Liver (tissue), 9 donors: ENCODE measurements around the gene FIGLA. TPM values are rescaled to one million over a fixed set of nuclear protein-coding genes. Genes with fewer than 3 reads are reported as not detected.

Experiments used
- DNase-seq: peaks from one replicate; pipeline ENCODE4 v3.0.0-alpha.2; 2017; ENCODE audit warnings: low spot score
- H3K27ac ChIP-seq, 2 donors: one replicate each; pipeline ENCODE4 v1.7.0; 2013; ENCODE audit warnings: inconsistent platforms in 2 of 2, low read length in 2 of 2, control low read depth in 1 of 2, low read depth in 1 of 2, mild to moderate bottlenecking in 1 of 2
- H3K27me3 ChIP-seq, 4 donors: one replicate each; pipeline versions ENCODE4 v1.6.1 to v1.7.0; 2013; ENCODE audit warnings: low read length in 3 of 4, inconsistent platforms in 1 of 4, mild to moderate bottlenecking in 1 of 4, moderate library complexity in 1 of 4; ENCODE audit not compliant: control insufficient read depth in 4 of 4, insufficient read depth in 4 of 4
- H3K36me3 ChIP-seq, 4 donors: one replicate each; pipeline versions ENCODE4 v1.6.1 to v1.7.0; 2013; ENCODE audit warnings: low read length in 3 of 4, mild to moderate bottlenecking in 3 of 4, low read depth in 1 of 4, moderate library complexity in 1 of 4; ENCODE audit not compliant: control insufficient read depth in 4 of 4, insufficient read depth in 3 of 4
- H3K4me1 ChIP-seq, 4 donors: one replicate each; pipeline versions ENCODE4 v1.6.1 to v1.7.0; 2013; ENCODE audit warnings: low read length in 3 of 4, mild to moderate bottlenecking in 3 of 4, moderate library complexity in 1 of 4; ENCODE audit not compliant: control insufficient read depth in 4 of 4, insufficient read depth in 4 of 4
- H3K4me3 ChIP-seq, 3 donors: one replicate each; pipeline versions ENCODE4 v1.6.1 to v1.7.0; 2013; ENCODE audit warnings: low read length in 3 of 3, control low read depth in 1 of 3, low read depth in 1 of 3, mild to moderate bottlenecking in 1 of 3
- H3K9ac ChIP-seq, 2 donors: one replicate each; pipeline ENCODE4 v1.7.0; 2013; ENCODE audit warnings: low read length in 2 of 2, mild to moderate bottlenecking in 2 of 2, moderate library complexity in 2 of 2, control low read depth in 1 of 2, low read depth in 1 of 2
- H3K9me3 ChIP-seq, 4 donors: one replicate each; pipeline versions ENCODE4 v1.6.1 to v1.7.0; 2013; ENCODE audit warnings: low read length in 3 of 4; ENCODE audit not compliant: control insufficient read depth in 4 of 4
- CTCF ChIP-seq: fragments of 150-350 bp; IDR thresholded peaks from 2 replicates; pipeline ENCODE4 v1.5.1; 2017; ENCODE audit warnings: improper control_type of control experiment, low read depth, low read length; ENCODE audit not compliant: missing input control
- EGR1 ChIP-seq, 2 donors: IDR thresholded peaks; 2 replicates each; pipeline ENCODE4 v1.6.1; 2016 to 2018; ENCODE audit warnings: antibody characterized with exemption in 2 of 2, low read depth in 2 of 2
- FOXA1 ChIP-seq: IDR thresholded peaks from 2 replicates; pipeline ENCODE4 v1.6.1; 2016; ENCODE audit warnings: antibody characterized with exemption
- FOXA2 ChIP-seq: IDR thresholded peaks from 2 replicates; pipeline ENCODE4 v1.6.1; 2016; ENCODE audit warnings: antibody characterized with exemption
- GABPA ChIP-seq, 2 donors: IDR thresholded peaks in 1 of 2; conservative IDR thresholded peaks in 1 of 2; 2 replicates each; pipeline ENCODE4 v1.6.1; 2016; ENCODE audit warnings: antibody characterized with exemption in 2 of 2, mild to moderate bottlenecking in 1 of 2, moderate library complexity in 1 of 2
- HNF4A ChIP-seq, 2 donors: conservative IDR thresholded peaks; 2 replicates each; pipeline ENCODE4 v1.6.1; 2016; ENCODE audit warnings: antibody characterized with exemption in 2 of 2, mild to moderate bottlenecking in 2 of 2
- HNF4G ChIP-seq: IDR thresholded peaks from 2 replicates; pipeline ENCODE4 v1.6.1; 2016; ENCODE audit warnings: antibody characterized with exemption
- JUND ChIP-seq, 2 donors: IDR thresholded peaks; 2 replicates each; pipeline ENCODE4 v1.6.1; 2016; ENCODE audit warnings: antibody characterized with exemption in 2 of 2
- NR2F2 ChIP-seq: IDR thresholded peaks from 2 replicates; pipeline ENCODE4 v1.6.1; 2016; ENCODE audit warnings: antibody characterized with exemption
- RAD21 ChIP-seq, 2 donors: IDR thresholded peaks; 2 replicates each; pipeline ENCODE4 v1.6.1; 2016; ENCODE audit warnings: antibody characterized with exemption in 2 of 2, mild to moderate bottlenecking in 2 of 2
- REST ChIP-seq: IDR thresholded peaks from 2 replicates; pipeline ENCODE4 v1.6.1; 2016; ENCODE audit warnings: antibody characterized with exemption, mild to moderate bottlenecking
- RXRA ChIP-seq, 2 donors: IDR thresholded peaks; 2 replicates each; pipeline ENCODE4 v1.6.1; 2017 to 2018; ENCODE audit warnings: antibody characterized with exemption in 2 of 2, mild to moderate bottlenecking in 1 of 2
- SP1 ChIP-seq: IDR thresholded peaks from 2 replicates; pipeline ENCODE4 v1.6.1; 2018; ENCODE audit warnings: antibody characterized with exemption, mild to moderate bottlenecking
- TAF1 ChIP-seq: conservative IDR thresholded peaks from 2 replicates; pipeline ENCODE4 v1.6.1; 2016; ENCODE audit warnings: antibody characterized with exemption, mild to moderate bottlenecking
- YY1 ChIP-seq: IDR thresholded peaks from 2 replicates; pipeline ENCODE4 v1.6.1; 2016; ENCODE audit warnings: antibody characterized with exemption, mild to moderate bottlenecking
- ZBTB33 ChIP-seq: IDR thresholded peaks from 2 replicates; pipeline ENCODE4 v1.6.1; 2016; ENCODE audit warnings: antibody characterized with exemption
- WGBS: extraction: QIAGEN DNeasy Blood & Tissue Kit; methylation state at CpG from one replicate; pipeline ENCODE4 v1.1.7; 2013; 5-methylcytosine and 5-hydroxymethylcytosine counted together
- polyA plus RNA-seq, 2 donors: library from polyadenylated mRNA; stranded (reverse) in 1 of 2; unstranded in 1 of 2; fragments of 200-250 nt in 1 of 2; fragments of >200 nt in 1 of 2; fragmentation: Nextera tagmentation in 1 of 2; extraction: Ambion mirVana in 1 of 2; gene quantifications; one replicate each; pipeline versions ENCODE4 v1.2.1 to v1.2.3, GENCODE V29; 2013 to 2015
- total RNA-seq, 2 donors: library from RNA; depleted of rRNA; stranded (reverse); fragments of >200 nt; gene quantifications; one replicate each; pipeline ENCODE4 v1.2.3, GENCODE V29; 2014
- TF ChIP-seq, protein P1 (sequence below): IDR thresholded peaks from 2 replicates; pipeline ENCODE4 v1.6.1; 2016; ENCODE audit warnings: antibody characterized with exemption
- TF ChIP-seq, protein P2 (sequence below): IDR thresholded peaks from 2 replicates; pipeline ENCODE4 v1.6.1; 2016; ENCODE audit warnings: antibody characterized with exemption
- donor health status: healthy.
- donor health status: healthy.
- donor health status: healthy.
- donor health status: healthy.
- donor health status: healthy.

Gene FIGLA
- total and polyA plus RNA-seq, 4 donors: not detected

GRCh38 chr2:70829916-70830315, 39.5 kb upstream of the FIGLA start (continued):
- TF ChIP-seq JUND (IDR thresholded peaks at IDR 0.05): no peak
- no peak for TF ChIP-seq FOXA2
- TF ChIP-seq, protein P1, sequence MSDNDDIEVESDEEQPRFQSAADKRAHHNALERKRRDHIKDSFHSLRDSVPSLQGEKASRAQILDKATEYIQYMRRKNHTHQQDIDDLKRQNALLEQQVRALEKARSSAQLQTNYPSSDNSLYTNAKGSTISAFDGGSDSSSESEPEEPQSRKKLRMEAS: no peak
- no peak for TF ChIP-seq NR2F2

DNA sequence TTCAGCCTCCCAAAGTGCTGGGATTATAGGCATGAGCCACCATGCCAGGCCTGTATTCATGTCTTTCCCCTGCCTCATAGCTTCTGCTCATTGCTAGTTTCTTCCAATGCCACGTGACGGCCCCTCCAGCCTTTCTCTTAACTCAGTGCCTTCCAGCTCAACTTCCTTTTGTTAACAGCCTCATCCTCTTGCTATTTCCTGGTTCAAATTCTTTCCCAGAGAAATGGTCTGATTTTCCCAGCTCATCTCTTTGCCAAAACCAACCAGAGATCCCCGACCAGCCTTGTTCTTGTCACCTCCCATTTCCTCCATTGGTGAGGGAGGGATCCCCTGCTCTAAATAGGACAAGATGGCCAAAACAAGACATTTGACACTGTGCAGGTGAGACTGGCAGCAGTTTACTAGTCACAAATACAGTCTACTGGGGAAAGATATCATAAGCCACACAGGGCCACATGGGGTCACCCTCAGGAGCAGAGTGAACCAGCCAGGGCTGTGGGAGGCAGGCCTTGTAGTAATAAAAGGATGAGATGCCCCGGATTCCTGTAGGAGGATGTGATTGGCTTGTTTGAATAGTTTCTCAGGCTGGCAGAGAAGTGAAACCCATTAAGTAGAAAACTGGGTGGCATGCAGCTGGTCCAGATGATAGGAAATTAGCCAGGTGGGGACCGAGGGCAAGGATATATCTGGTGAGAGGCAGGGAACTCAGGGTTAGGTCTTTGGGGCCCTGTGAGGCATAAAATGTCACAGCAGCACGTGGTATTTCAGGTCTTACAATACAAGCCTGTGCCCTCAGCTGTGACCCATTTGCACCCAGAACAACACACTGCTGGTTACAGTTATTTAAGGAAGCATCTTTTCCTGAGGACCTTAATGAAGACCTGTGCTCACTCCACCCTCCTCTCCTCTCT, 38.7 kb upstream of the FIGLA start:
- WGBS: 66% methylated on average over 6 of the region's 6 CpGs
- no peak for DNase-seq
- no peak overlapping the region for H3K4me3 ChIP-seq
- no peaks in the 10 kb centered on the region for H3K4me1 ChIP-seq
- no peaks in the 10 kb centered on the region for H3K36me3 ChIP-seq
- no peak overlapping the region for H3K27ac ChIP-seq
- H3K9me3 ChIP-seq: peaks cover 0 to 4% (median 0%) of the 10 kb centered on the region in 4 donors
- H3K27me3 ChIP-seq: no peaks in the 10 kb centered on the region
- no peak overlapping the region for H3K9ac ChIP-seq
- no peak for TF ChIP-seq RXRA (IDR thresholded peaks at IDR 0.05)
- TF ChIP-seq JUND (IDR thresholded peaks at IDR 0.05): no peak
- TF ChIP-seq, protein P2, sequence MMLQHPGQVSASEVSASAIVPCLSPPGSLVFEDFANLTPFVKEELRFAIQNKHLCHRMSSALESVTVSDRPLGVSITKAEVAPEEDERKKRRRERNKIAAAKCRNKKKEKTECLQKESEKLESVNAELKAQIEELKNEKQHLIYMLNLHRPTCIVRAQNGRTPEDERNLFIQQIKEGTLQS: no peak
- no peak for TF ChIP-seq EGR1 (IDR thresholded peaks at IDR 0.05; ENCODE audit: low read depth in 2 of 2)
- no peak for TF ChIP-seq RAD21 (IDR thresholded peaks at IDR 0.05)
- no peak for TF ChIP-seq GABPA (IDR thresholded peaks at IDR 0.05 in 1 of 2, conservative IDR thresholded peaks at IDR 0.05 in 1 of 2)
- TF ChIP-seq HNF4A (conservative IDR thresholded peaks at IDR 0.05): no peak
- TF ChIP-seq YY1: no peak
- TF ChIP-seq ZBTB33: no peak
- no peak for TF ChIP-seq TAF1
- TF ChIP-seq FOXA2: no peak
- no peak for TF ChIP-seq FOXA1
- TF ChIP-seq, protein P1: no peak
- TF ChIP-seq NR2F2: no peak
- TF ChIP-seq REST: no peak
- TF ChIP-seq SP1: no peak
- TF ChIP-seq CTCF: no peak
- TF ChIP-seq HNF4G: no peak
